ENCODE results near the gene HOTAIR. TPM values are rescaled to one million over a fixed set of nuclear protein-coding genes. Genes with fewer than 3 reads are reported as not detected.
A peak's percentile ranks its signal among the peaks of the same experiment; 100 is the strongest.

Gene HOTAIR
- polyA plus RNA-seq (not detected in 2 replicates), polyA minus RNA-seq (not detected in 2 replicates)

GRCh38 chr12:53974084-53975063 is at the start of gene HOTAIR:
HOTAIR (minus strand) TSS chr12:53974954.
- Histone ChIP-seq H3F3A (ENCODE audit: insufficient read depth, low read length, poor library complexity, severe bottlenecking) (no peaks in the 10 kb centered on the region), H3K9me3 (ENCODE audit: low read length) (no peaks in the 10 kb centered on the region), H3K9me2 (ENCODE audit: insufficient read depth, low read length) (no peaks in the 10 kb centered on the region), H4K20me1 (ENCODE audit: insufficient read depth) (no peaks in the 10 kb centered on the region), H3K4me2 (ENCODE audit: low read length) (no peak within 1 kb of the TSS), H3K9ac (ENCODE audit: low read length) (no peak within 1 kb of the TSS), H3K36me3 (ENCODE audit: insufficient read depth, low read length) (no peaks in the 10 kb centered on the region), H3K27ac (ENCODE audit: low read length) (no peak within 1 kb of the TSS), H3K79me2 (replicated peaks; ENCODE audit: insufficient read depth, low read length) (no peaks in the 10 kb centered on the region), H3K27me3 (ENCODE audit: insufficient read depth, low read depth, low read length) (peaks cover 99% of the 10 kb centered on the region), H3K4me3 (ENCODE audit: low read length) (no peak within 1 kb of the TSS), H2AFZ (ENCODE audit: low read depth, low read length) (no peak within 1 kb of the TSS)
- no peak for TF ChIP-seq MXI1 (conservative IDR thresholded peaks at IDR 0.05; ENCODE audit: poor library complexity, severe bottlenecking)
- TF ChIP-seq TAF1 (IDR thresholded peaks at IDR 0.05; ENCODE audit: low read depth): no peak
- TF ChIP-seq EZH2 (IDR thresholded peaks at IDR 0.05; ENCODE audit: borderline replicate concordance, insufficient read depth, low read length, poor library complexity, severe bottlenecking): peak; percentile 44

GRCh38 chr12:54024127-54024526 is 49.4 kb upstream of the HOTAIR start:
- Histone ChIP-seq H3K4me3 (ENCODE audit: low read length) (no peak overlapping the region), H2AFZ (ENCODE audit: low read depth, low read length) (no peak overlapping the region), H3K9me2 (ENCODE audit: insufficient read depth, low read length) (no peaks in the 10 kb centered on the region), H3K9me3 (ENCODE audit: low read length) (no peaks in the 10 kb centered on the region), H3K79me2 (replicated peaks; ENCODE audit: insufficient read depth, low read length) (no peaks in the 10 kb centered on the region), H3K4me2 (ENCODE audit: low read length) (no peak overlapping the region), H4K20me1 (ENCODE audit: insufficient read depth) (no peaks in the 10 kb centered on the region), H3K27ac (ENCODE audit: low read length) (no peak overlapping the region), H3K9ac (ENCODE audit: low read length) (no peak overlapping the region), H3K27me3 (ENCODE audit: insufficient read depth, low read depth, low read length) (peaks cover 100% of the 10 kb centered on the region), H3K36me3 (ENCODE audit: insufficient read depth, low read length) (no peaks in the 10 kb centered on the region), H3F3A (ENCODE audit: insufficient read depth, low read length, poor library complexity, severe bottlenecking) (no peaks in the 10 kb centered on the region)
- TF ChIP-seq SMC3 (conservative IDR thresholded peaks at IDR 0.05; ENCODE audit: poor library complexity) (no peak), MXI1 (conservative IDR thresholded peaks at IDR 0.05; ENCODE audit: poor library complexity, severe bottlenecking) (no peak), EP300 (conservative IDR thresholded peaks at IDR 0.05; ENCODE audit: poor library complexity, severe bottlenecking) (no peak), CTCF (IDR thresholded peaks at IDR 0.05; ENCODE audit: poor library complexity, severe bottlenecking) (no peak), POLR2AphosphoS5 (IDR thresholded peaks at IDR 0.05) (no peak), EZH2 (IDR thresholded peaks at IDR 0.05; ENCODE audit: borderline replicate concordance, insufficient read depth, low read length, poor library complexity, severe bottlenecking) (no peak), RAD21 (conservative IDR thresholded peaks at IDR 0.05) (no peak), REST (IDR thresholded peaks at IDR 0.05; ENCODE audit: borderline replicate concordance) (no peak), TAF1 (IDR thresholded peaks at IDR 0.05; ENCODE audit: low read depth) (no peak)
